Liver (tissue), 9 donors: ENCODE data around the gene ZNF792. TPM values are rescaled to one million over a fixed set of nuclear protein-coding genes. Genes with fewer than 3 reads are reported as not detected.

Experiments used
- DNase-seq: peaks from one replicate; pipeline ENCODE4 v3.0.0-alpha.2; 2017; ENCODE audit warnings: low spot score
- H3K27ac ChIP-seq, 2 donors: one replicate each; pipeline ENCODE4 v1.7.0; 2013; ENCODE audit warnings: inconsistent platforms in 2 of 2, low read length in 2 of 2, control low read depth in 1 of 2, low read depth in 1 of 2, mild to moderate bottlenecking in 1 of 2
- H3K27me3 ChIP-seq, 4 donors: one replicate each; pipeline versions ENCODE4 v1.6.1 to v1.7.0; 2013; ENCODE audit warnings: low read length in 3 of 4, inconsistent platforms in 1 of 4, mild to moderate bottlenecking in 1 of 4, moderate library complexity in 1 of 4; ENCODE audit not compliant: control insufficient read depth in 4 of 4, insufficient read depth in 4 of 4
- H3K36me3 ChIP-seq, 4 donors: one replicate each; pipeline versions ENCODE4 v1.6.1 to v1.7.0; 2013; ENCODE audit warnings: low read length in 3 of 4, mild to moderate bottlenecking in 3 of 4, low read depth in 1 of 4, moderate library complexity in 1 of 4; ENCODE audit not compliant: control insufficient read depth in 4 of 4, insufficient read depth in 3 of 4
- H3K4me1 ChIP-seq, 4 donors: one replicate each; pipeline versions ENCODE4 v1.6.1 to v1.7.0; 2013; ENCODE audit warnings: low read length in 3 of 4, mild to moderate bottlenecking in 3 of 4, moderate library complexity in 1 of 4; ENCODE audit not compliant: control insufficient read depth in 4 of 4, insufficient read depth in 4 of 4
- H3K4me3 ChIP-seq, 3 donors: one replicate each; pipeline versions ENCODE4 v1.6.1 to v1.7.0; 2013; ENCODE audit warnings: low read length in 3 of 3, control low read depth in 1 of 3, low read depth in 1 of 3, mild to moderate bottlenecking in 1 of 3
- H3K9ac ChIP-seq, 2 donors: one replicate each; pipeline ENCODE4 v1.7.0; 2013; ENCODE audit warnings: low read length in 2 of 2, mild to moderate bottlenecking in 2 of 2, moderate library complexity in 2 of 2, control low read depth in 1 of 2, low read depth in 1 of 2
- H3K9me3 ChIP-seq, 4 donors: one replicate each; pipeline versions ENCODE4 v1.6.1 to v1.7.0; 2013; ENCODE audit warnings: low read length in 3 of 4; ENCODE audit not compliant: control insufficient read depth in 4 of 4
- EGR1 ChIP-seq, 2 donors: IDR thresholded peaks; 2 replicates each; pipeline ENCODE4 v1.6.1; 2016 to 2018; ENCODE audit warnings: antibody characterized with exemption in 2 of 2, low read depth in 2 of 2
- FOXA1 ChIP-seq: IDR thresholded peaks from 2 replicates; pipeline ENCODE4 v1.6.1; 2016; ENCODE audit warnings: antibody characterized with exemption
- FOXA2 ChIP-seq: IDR thresholded peaks from 2 replicates; pipeline ENCODE4 v1.6.1; 2016; ENCODE audit warnings: antibody characterized with exemption
- GABPA ChIP-seq, 2 donors: IDR thresholded peaks in 1 of 2; conservative IDR thresholded peaks in 1 of 2; 2 replicates each; pipeline ENCODE4 v1.6.1; 2016; ENCODE audit warnings: antibody characterized with exemption in 2 of 2, mild to moderate bottlenecking in 1 of 2, moderate library complexity in 1 of 2
- HNF4A ChIP-seq, 2 donors: conservative IDR thresholded peaks; 2 replicates each; pipeline ENCODE4 v1.6.1; 2016; ENCODE audit warnings: antibody characterized with exemption in 2 of 2, mild to moderate bottlenecking in 2 of 2
- HNF4G ChIP-seq: IDR thresholded peaks from 2 replicates; pipeline ENCODE4 v1.6.1; 2016; ENCODE audit warnings: antibody characterized with exemption
- JUND ChIP-seq, 2 donors: IDR thresholded peaks; 2 replicates each; pipeline ENCODE4 v1.6.1; 2016; ENCODE audit warnings: antibody characterized with exemption in 2 of 2
- NR2F2 ChIP-seq: IDR thresholded peaks from 2 replicates; pipeline ENCODE4 v1.6.1; 2016; ENCODE audit warnings: antibody characterized with exemption
- RAD21 ChIP-seq, 2 donors: IDR thresholded peaks; 2 replicates each; pipeline ENCODE4 v1.6.1; 2016; ENCODE audit warnings: antibody characterized with exemption in 2 of 2, mild to moderate bottlenecking in 2 of 2
- RXRA ChIP-seq, 2 donors: IDR thresholded peaks; 2 replicates each; pipeline ENCODE4 v1.6.1; 2017 to 2018; ENCODE audit warnings: antibody characterized with exemption in 2 of 2, mild to moderate bottlenecking in 1 of 2
- SP1 ChIP-seq: IDR thresholded peaks from 2 replicates; pipeline ENCODE4 v1.6.1; 2018; ENCODE audit warnings: antibody characterized with exemption, mild to moderate bottlenecking
- TAF1 ChIP-seq: conservative IDR thresholded peaks from 2 replicates; pipeline ENCODE4 v1.6.1; 2016; ENCODE audit warnings: antibody characterized with exemption, mild to moderate bottlenecking
- YY1 ChIP-seq: IDR thresholded peaks from 2 replicates; pipeline ENCODE4 v1.6.1; 2016; ENCODE audit warnings: antibody characterized with exemption, mild to moderate bottlenecking
- WGBS: extraction: QIAGEN DNeasy Blood & Tissue Kit; methylation state at CpG from one replicate; pipeline ENCODE4 v1.1.7; 2013; 5-methylcytosine and 5-hydroxymethylcytosine counted together
- polyA plus RNA-seq, 2 donors: library from polyadenylated mRNA; stranded (reverse) in 1 of 2; unstranded in 1 of 2; fragments of 200-250 nt in 1 of 2; fragments of >200 nt in 1 of 2; fragmentation: Nextera tagmentation in 1 of 2; extraction: Ambion mirVana in 1 of 2; gene quantifications; one replicate each; pipeline versions ENCODE4 v1.2.1 to v1.2.3, GENCODE V29; 2013 to 2015
- total RNA-seq, 2 donors: library from RNA; depleted of rRNA; stranded (reverse); fragments of >200 nt; gene quantifications; one replicate each; pipeline ENCODE4 v1.2.3, GENCODE V29; 2014
- TF ChIP-seq, protein P1 (sequence below): IDR thresholded peaks from 2 replicates; pipeline ENCODE4 v1.6.1; 2016; ENCODE audit warnings: antibody characterized with exemption
- TF ChIP-seq, protein P2 (sequence below): IDR thresholded peaks from 2 replicates; pipeline ENCODE4 v1.6.1; 2016; ENCODE audit warnings: antibody characterized with exemption
- TF ChIP-seq, protein P3 (sequence below): fragments of 150-350 bp; IDR thresholded peaks from 2 replicates; pipeline ENCODE4 v1.5.1; 2017; ENCODE audit warnings: improper control_type of control experiment, low read depth, low read length; ENCODE audit not compliant: missing input control
- TF ChIP-seq, protein P4 (sequence below): IDR thresholded peaks from 2 replicates; pipeline ENCODE4 v1.6.1; 2016; ENCODE audit warnings: antibody characterized with exemption
- TF ChIP-seq, protein P5 (sequence below): IDR thresholded peaks from 2 replicates; pipeline ENCODE4 v1.6.1; 2016; ENCODE audit warnings: antibody characterized with exemption, mild to moderate bottlenecking
- donor health status: healthy.
- donor health status: healthy.
- donor health status: healthy.
- donor health status: healthy.
- donor health status: healthy.

The ZNF792 gene
- total and polyA plus RNA-seq, 4 donors = 0.65 to 4.9 (median 3.1) TPM

DNA sequence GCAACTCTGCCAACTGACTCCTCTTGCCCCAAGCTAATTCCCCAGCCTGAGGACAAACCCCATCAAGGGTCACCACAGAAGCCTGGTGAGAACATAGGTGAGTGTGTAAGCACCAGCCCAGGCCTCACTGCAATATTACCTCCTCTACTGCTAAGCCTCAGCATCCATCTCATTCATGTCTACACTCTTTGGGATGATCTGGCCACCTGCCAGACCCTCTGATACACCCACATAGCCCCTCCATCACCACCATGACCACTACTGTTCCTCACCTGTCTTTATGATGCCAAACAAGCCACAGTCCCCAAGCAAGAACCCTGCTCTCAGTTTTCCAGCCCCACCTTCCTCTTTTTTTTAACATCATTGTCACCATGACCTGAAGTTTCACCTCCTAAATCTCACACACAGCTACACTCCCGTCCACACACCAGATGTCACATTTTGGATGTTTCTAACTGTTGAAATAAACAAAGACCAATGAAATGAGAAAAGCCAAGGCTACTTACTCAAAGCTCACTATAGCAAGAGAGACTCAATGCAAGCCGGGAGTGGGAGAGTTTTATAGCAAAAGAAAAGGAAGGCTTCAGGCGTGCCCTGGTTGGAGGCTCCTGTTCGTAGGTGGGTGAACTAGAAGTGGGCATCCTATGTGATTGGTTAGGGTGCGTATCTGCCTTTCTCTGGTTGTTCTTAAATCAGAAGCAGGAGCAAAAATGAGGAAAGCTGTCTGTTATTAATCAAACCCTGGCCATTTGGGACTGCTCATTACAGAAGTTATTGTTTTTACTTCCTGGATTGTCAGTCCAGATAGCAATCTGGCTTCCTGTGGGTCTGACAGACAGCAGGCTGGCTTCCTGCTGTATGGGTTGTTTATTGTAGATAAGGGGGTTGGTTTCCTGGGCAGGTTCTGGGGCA, 2.0 kb downstream of the ZNF792 start:
- Histone ChIP-seq H3K4me3 (peak overlapping the region in 2 of 3 donors; percentile 12), H3K9ac (no peak overlapping the region), H3K27me3 (no peaks in the 10 kb centered on the region), H3K36me3 (peaks cover 10 to 42% (median 32%) of the 10 kb centered on the region in 4 donors), H3K4me1 (peaks cover 11 to 17% (median 11%) of the 10 kb centered on the region in 4 donors), H3K9me3 (peaks cover 31 to 45% (median 41%) of the 10 kb centered on the region in 4 donors), H3K27ac (no peak overlapping the region)
- TF ChIP-seq GABPA (IDR thresholded peaks at IDR 0.05 in 1 of 2, conservative IDR thresholded peaks at IDR 0.05 in 1 of 2) = peak; percentile 15 to 68
- TF ChIP-seq, protein P1, sequence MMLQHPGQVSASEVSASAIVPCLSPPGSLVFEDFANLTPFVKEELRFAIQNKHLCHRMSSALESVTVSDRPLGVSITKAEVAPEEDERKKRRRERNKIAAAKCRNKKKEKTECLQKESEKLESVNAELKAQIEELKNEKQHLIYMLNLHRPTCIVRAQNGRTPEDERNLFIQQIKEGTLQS = no peak
- TF ChIP-seq, protein P2, sequence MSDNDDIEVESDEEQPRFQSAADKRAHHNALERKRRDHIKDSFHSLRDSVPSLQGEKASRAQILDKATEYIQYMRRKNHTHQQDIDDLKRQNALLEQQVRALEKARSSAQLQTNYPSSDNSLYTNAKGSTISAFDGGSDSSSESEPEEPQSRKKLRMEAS = peak; percentile 26
- TF ChIP-seq EGR1 (IDR thresholded peaks at IDR 0.05; ENCODE audit: low read depth in 2 of 2) = peak in 1 of 2 donors; percentile 13
- peak; percentile 33 for TF ChIP-seq SP1
- no peak for TF ChIP-seq YY1
- peak in 1 of 2 donors; percentile 6 for TF ChIP-seq HNF4A (conservative IDR thresholded peaks at IDR 0.05)
- TF ChIP-seq NR2F2 = peak; percentile 39
- WGBS = 86% methylated on average over 5 of the region's 5 CpGs
- DNase-seq = no peak

DNA sequence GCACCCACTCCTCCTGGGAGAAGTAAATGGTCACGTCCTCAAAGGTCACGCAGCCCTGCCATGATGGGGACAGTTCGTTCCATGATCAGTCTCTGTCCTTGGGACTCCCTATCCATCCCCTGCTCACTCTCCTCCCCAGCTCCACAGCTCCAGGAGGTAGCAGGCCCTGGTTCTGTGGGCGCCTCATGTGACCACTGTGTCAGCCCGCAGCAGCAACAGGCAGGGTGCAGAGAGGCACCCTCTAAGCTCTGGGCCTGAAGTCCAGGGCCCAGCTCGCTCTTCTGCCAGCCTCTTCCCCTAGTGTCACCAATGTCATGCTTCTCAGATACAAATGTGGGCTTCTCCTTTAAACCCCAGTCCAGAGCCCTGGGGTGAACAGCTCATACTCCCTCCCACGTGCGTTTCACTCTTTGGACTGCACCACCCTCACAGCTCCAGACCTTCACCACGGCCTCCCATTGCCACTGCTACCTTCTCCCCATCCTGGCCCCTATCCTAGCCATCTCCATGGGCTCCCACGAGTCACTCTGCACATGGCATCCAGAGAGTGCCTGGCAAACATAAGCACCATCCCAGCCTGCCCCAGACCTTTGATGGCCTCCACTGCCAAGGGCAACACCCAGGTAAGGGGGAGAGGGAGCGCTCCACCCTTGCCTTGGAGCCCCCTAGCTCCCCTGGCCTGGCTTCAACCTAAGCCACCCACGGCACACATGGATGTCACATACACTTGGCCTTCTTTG, 2.9 kb downstream of the ZNF792 start:
- H3K27ac ChIP-seq = no peak overlapping the region
- peak overlapping the region in 2 of 3 donors; percentile 1 to 57 for H3K4me3 ChIP-seq
- peaks cover 11 to 17% (median 11%) of the 10 kb centered on the region in 4 donors for H3K4me1 ChIP-seq
- no peak overlapping the region for H3K9ac ChIP-seq
- DNase-seq = no peak
- 97% methylated on average over 12 of the region's 12 CpGs for WGBS
- H3K27me3 ChIP-seq = no peaks in the 10 kb centered on the region
- peaks cover 37 to 52% (median 47%) of the 10 kb centered on the region in 4 donors for H3K9me3 ChIP-seq
- peaks cover 11 to 48% (median 37%) of the 10 kb centered on the region in 4 donors for H3K36me3 ChIP-seq
- TF ChIP-seq, protein P3, sequence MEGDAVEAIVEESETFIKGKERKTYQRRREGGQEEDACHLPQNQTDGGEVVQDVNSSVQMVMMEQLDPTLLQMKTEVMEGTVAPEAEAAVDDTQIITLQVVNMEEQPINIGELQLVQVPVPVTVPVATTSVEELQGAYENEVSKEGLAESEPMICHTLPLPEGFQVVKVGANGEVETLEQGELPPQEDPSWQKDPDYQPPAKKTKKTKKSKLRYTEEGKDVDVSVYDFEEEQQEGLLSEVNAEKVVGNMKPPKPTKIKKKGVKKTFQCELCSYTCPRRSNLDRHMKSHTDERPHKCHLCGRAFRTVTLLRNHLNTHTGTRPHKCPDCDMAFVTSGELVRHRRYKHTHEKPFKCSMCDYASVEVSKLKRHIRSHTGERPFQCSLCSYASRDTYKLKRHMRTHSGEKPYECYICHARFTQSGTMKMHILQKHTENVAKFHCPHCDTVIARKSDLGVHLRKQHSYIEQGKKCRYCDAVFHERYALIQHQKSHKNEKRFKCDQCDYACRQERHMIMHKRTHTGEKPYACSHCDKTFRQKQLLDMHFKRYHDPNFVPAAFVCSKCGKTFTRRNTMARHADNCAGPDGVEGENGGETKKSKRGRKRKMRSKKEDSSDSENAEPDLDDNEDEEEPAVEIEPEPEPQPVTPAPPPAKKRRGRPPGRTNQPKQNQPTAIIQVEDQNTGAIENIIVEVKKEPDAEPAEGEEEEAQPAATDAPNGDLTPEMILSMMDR = no peak
- no peak for TF ChIP-seq HNF4A (conservative IDR thresholded peaks at IDR 0.05)
- no peak for TF ChIP-seq RXRA (IDR thresholded peaks at IDR 0.05)
- TF ChIP-seq, protein P2 = no peak
- TF ChIP-seq, protein P4, sequence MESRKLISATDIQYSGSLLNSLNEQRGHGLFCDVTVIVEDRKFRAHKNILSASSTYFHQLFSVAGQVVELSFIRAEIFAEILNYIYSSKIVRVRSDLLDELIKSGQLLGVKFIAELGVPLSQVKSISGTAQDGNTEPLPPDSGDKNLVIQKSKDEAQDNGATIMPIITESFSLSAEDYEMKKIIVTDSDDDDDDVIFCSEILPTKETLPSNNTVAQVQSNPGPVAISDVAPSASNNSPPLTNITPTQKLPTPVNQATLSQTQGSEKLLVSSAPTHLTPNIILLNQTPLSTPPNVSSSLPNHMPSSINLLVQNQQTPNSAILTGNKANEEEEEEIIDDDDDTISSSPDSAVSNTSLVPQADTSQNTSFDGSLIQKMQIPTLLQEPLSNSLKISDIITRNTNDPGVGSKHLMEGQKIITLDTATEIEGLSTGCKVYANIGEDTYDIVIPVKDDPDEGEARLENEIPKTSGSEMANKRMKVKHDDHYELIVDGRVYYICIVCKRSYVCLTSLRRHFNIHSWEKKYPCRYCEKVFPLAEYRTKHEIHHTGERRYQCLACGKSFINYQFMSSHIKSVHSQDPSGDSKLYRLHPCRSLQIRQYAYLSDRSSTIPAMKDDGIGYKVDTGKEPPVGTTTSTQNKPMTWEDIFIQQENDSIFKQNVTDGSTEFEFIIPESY = no peak
- no peak for TF ChIP-seq TAF1
- no peak for TF ChIP-seq RAD21 (IDR thresholded peaks at IDR 0.05)
- no peak for TF ChIP-seq HNF4G
- no peak for TF ChIP-seq EGR1 (IDR thresholded peaks at IDR 0.05; ENCODE audit: low read depth in 2 of 2)
- no peak for TF ChIP-seq SP1
- no peak for TF ChIP-seq YY1
- TF ChIP-seq NR2F2 = no peak
- TF ChIP-seq, protein P1 = no peak
- TF ChIP-seq, protein P5, sequence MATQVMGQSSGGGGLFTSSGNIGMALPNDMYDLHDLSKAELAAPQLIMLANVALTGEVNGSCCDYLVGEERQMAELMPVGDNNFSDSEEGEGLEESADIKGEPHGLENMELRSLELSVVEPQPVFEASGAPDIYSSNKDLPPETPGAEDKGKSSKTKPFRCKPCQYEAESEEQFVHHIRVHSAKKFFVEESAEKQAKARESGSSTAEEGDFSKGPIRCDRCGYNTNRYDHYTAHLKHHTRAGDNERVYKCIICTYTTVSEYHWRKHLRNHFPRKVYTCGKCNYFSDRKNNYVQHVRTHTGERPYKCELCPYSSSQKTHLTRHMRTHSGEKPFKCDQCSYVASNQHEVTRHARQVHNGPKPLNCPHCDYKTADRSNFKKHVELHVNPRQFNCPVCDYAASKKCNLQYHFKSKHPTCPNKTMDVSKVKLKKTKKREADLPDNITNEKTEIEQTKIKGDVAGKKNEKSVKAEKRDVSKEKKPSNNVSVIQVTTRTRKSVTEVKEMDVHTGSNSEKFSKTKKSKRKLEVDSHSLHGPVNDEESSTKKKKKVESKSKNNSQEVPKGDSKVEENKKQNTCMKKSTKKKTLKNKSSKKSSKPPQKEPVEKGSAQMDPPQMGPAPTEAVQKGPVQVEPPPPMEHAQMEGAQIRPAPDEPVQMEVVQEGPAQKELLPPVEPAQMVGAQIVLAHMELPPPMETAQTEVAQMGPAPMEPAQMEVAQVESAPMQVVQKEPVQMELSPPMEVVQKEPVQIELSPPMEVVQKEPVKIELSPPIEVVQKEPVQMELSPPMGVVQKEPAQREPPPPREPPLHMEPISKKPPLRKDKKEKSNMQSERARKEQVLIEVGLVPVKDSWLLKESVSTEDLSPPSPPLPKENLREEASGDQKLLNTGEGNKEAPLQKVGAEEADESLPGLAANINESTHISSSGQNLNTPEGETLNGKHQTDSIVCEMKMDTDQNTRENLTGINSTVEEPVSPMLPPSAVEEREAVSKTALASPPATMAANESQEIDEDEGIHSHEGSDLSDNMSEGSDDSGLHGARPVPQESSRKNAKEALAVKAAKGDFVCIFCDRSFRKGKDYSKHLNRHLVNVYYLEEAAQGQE = no peak
- no peak for TF ChIP-seq GABPA (IDR thresholded peaks at IDR 0.05 in 1 of 2, conservative IDR thresholded peaks at IDR 0.05 in 1 of 2)
- TF ChIP-seq FOXA2 = no peak
- TF ChIP-seq FOXA1 = no peak
- no peak for TF ChIP-seq JUND (IDR thresholded peaks at IDR 0.05)
